GM21619 (cell line): Measurements from ENCODE around the gene TTPAL.

Experiments used
- ATAC-seq: cut with Tn5 transposase; IDR thresholded peaks from one replicate; pipeline ENCODE4 v1.9.1; 2021; ENCODE audit not compliant: unreplicated experiment

The TTPAL gene

GRCh38 chr20:44532981-44533331 is 57.3 kb downstream of the TTPAL start:
- no peak for ATAC-seq

DNA sequence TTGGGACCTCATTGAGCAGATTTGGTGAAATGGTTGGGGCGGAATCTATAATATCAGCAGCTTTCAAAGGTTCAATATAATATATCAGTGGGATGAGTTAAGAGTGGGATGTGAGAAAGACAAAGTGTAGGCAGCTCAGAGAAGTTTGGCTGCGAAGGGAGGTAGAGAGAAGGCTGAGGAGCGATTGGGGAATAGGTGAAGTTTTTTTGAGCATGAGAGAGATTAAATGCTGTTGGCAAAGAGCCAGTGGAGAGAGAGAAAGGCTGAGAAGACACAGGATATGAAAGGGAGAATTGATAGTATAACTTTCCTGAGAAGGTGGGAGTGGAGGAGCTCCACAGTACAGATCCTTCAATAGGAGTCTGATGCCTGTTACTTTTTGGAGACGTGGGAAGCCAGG is 58.3 kb downstream of the TTPAL start:
- no peak for ATAC-seq

GRCh38 chr20:44536175-44536574 is 60.5 kb downstream of the TTPAL start:
- no peak for ATAC-seq

- no peak for ATAC-seq
Observed at GRCh38 chr20:44537993-44538392, 62.3 kb downstream of the TTPAL start.

DNA sequence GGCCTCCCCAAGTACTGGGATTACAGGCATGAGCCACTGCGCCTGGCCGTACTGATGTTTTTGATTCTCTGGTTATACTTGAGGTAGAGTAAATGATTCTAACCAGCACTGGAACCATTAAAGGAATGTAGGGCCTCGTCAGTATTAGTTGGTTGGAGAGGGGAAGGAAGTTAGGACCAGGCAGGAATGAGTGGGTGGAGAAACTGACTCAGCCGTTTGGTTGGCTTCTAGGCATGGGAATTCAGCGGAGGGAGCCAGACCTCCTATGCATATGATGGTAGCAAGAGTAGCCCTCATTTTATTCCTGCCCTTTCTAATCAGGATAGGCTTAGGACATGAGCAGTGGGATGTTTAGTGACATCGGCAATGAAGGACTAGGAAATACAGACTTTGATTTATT is 65.2 kb downstream of the TTPAL start:
- no peak for ATAC-seq

GRCh38 chr20:44541992-44542391 is 66.3 kb downstream of the TTPAL start:
- ATAC-seq: no peak

GRCh38 chr20:44542890-44543289 is 67.2 kb downstream of the TTPAL start:
- ATAC-seq: no peak

GRCh38 chr20:44543358-44543757 is 67.7 kb downstream of the TTPAL start:
- no peak for ATAC-seq
